ENCODE results near the gene CACNG1.

CACNG1 gene

DNA sequence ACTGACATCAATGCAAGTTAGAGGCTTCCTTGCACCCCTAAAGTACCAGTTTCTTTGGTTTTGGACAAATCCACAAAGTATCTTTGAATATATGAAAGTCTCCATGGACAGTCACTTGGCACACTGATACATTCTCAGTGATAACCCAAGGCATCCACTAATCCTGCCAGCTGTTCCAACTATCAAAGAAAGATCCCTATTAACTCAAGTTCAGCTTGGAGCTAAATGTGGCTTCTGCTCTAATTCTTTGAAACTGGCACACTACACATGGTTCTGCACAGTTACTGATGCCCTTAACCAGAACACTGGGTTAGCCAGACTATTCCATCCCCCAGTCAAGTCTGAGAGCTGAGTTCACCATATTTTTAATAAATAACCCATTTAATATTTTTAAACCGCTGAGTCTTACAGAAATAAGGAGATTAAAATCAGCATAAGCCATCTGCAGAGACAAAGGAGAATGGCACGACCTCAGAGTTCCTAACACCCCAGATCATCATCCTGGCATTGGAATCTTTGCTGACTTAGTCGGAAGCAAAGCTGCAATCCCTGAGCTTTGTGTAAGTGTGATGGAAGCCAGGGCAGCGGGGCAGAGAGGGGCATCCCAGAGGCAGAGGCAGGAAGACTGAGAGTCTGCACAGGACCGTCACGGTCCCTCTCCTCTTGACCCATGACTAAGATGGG, 6.3 kb downstream of the CACNG1 start:
- FAIRE-seq (no peak), DNase-seq (ENCODE audit: insufficient read length, low spot score) (no peak)

DNA sequence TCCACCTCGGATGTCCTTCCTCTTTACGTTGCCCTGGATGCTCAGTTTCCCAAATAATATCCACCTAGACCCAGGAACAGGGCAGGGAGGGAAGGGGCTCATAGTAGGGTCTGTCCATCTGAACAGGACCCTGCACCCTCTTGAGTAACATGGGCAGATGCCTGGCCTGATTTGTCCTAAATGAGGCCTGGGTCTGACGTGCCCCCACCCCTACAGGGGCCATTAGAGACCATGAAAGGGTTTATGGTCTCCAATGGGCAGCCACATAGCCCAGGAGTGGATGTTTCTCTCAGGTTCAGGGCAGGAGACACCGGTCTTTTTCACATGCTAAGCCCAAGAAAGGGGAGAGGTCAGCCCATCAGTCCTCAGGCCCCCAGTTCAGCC, 6.8 kb downstream of the CACNG1 start:
- FAIRE-seq: no peak
- no peak for DNase-seq (ENCODE audit: insufficient read length, low spot score)

DNA sequence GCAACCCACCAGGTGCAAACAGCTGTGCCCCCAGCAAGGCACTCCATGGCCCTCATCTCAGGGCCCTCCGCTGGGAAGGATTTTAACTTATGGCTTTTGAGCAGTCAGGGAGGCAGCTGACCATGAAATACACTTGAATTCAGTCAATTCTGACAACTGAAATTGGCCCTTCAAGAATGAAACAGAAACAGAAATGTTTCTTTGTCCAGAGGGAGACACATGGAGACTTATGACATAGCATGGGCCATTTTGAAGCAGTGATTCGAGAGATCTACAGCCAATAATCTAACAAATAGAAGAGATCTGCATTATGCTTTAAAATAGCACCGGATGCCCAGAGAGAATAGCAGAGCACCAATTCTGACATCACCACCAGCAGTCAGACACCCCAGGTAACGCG, 7.5 kb downstream of the CACNG1 start:
- FAIRE-seq (no peak), DNase-seq (ENCODE audit: insufficient read length, low spot score) (no peak)

DNA sequence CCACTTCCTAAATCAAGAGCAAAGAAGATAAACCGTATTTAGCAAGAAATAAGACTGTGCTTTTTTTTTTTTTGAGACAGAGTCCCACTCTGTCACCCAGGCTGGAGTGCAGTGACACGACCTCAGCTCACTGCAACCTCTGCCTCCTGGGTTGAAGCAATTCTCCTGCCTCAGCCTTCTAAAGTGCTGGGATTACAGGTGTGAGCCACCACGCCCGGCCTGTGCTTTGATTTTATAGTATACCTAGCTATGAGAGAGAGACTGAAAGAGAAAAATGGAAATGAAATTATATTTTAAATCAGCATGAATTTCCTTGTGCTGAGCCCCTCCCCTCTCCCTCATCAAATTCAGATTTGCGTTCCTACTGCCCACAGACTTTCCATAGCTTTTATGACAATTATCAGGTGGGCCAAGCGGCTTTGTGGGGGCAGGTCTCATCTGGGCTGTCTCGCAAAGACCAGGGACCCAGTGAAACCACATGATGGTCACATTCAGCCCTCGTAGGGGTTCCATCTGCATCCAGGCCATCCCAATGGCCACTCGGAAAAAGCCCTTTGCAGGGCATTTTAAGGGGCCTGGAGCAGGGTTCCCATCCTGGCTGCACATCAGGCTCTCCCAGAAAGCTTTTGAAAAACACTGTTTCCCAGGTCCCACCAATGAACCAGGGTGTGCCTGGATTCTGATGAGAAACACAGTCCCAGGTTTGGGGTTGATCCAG, 8.5 kb downstream of the CACNG1 start:
- FAIRE-seq (no peak), DNase-seq (ENCODE audit: insufficient read length, low spot score) (no peak)

DNA sequence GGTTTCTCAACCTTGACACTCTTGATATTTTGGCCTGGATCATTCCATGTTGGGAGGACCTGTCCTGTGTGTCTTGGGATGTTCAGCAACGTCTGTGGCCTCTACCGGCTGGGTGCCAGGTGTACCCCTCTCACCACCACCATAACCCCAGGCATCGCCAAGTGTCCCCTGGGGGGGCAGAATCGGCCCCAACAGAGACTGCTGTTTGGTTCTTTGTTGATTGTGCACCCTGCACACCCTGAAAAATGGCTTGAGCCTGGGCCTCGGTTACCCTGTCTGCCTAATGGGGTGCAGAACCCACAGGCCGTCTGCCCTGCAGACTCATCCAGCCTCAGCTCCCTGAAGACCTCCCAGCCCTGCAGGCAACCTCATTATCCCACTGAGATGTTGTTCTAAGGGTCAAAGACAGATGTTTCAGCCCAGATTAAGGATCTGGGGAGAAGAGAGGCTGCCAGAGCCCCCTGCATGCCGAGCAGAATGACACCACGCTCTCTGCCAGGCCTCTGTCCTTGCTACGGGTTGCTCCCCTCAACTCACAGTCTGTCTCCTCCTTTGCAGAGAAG, 9.2 kb downstream of the CACNG1 start:
- no peak for FAIRE-seq
- no peak for DNase-seq (ENCODE audit: insufficient read length, low spot score)

DNA sequence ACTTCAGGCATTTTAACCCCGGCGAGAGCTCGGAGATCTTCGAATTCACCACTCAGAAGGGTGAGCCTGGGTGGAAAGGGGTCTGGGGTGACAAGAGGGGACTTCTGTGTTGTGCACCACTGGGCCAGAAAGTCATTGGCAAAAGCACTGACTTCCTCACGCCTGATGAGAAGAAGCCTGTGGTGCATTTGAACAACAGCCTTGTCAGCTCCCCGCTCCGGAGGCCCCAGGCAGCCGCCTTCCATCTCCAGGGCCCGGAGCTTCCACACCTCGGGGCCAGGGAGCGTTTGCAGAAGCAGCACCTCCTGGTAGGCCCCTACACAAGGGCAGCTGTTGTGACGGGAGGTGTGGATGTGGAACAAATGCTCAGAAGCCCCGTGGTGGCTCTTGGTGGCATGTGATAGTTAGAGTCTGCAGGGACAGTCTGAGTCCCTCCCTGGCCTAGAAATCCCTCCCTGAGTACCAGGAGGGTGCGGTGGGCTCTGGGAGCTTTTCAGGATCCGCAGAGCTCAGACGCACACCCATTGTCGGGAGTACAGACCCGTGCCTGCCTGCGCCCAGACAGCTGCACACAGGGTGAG, 9.7 kb downstream of the CACNG1 start:
- FAIRE-seq: no peak
- no peak for DNase-seq (ENCODE audit: insufficient read length, low spot score)

DNA sequence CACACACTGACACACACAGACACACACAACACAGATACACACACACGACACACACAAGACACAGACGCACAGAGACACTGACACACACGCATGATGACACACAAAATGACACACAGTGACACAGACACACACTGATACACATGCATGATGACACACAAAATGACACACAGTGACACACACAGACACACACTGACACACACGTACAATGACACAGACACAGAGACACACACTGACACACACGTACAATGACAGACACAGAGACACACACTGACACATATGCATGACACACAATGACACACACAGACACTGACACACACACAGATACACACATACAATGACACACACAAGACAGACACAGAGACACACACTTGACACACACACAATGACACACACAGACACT, 10.3 kb downstream of the CACNG1 start:
- DNase-seq (ENCODE audit: insufficient read length, low spot score) (no peak), FAIRE-seq (no peak)

DNA sequence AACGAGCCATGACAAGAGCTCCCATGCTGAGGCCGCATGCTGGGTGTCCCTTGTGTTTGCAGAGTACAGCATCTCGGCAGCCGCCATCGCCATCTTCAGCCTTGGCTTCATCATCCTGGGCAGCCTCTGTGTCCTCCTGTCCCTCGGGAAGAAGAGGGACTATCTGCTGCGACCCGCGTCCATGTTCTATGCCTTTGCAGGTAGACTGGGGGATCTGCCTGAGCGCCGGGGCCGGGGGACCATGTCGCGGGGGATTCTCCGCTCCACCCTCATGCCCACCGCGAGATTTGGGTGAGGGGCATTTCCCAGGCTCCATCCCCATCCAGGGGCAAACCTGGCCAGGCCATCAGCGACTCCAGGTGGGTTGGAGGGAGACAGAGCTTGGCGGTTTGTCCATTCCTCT, 10.7 kb downstream of the CACNG1 start:
- no peak for DNase-seq (ENCODE audit: insufficient read length, low spot score)
- no peak for FAIRE-seq

DNA sequence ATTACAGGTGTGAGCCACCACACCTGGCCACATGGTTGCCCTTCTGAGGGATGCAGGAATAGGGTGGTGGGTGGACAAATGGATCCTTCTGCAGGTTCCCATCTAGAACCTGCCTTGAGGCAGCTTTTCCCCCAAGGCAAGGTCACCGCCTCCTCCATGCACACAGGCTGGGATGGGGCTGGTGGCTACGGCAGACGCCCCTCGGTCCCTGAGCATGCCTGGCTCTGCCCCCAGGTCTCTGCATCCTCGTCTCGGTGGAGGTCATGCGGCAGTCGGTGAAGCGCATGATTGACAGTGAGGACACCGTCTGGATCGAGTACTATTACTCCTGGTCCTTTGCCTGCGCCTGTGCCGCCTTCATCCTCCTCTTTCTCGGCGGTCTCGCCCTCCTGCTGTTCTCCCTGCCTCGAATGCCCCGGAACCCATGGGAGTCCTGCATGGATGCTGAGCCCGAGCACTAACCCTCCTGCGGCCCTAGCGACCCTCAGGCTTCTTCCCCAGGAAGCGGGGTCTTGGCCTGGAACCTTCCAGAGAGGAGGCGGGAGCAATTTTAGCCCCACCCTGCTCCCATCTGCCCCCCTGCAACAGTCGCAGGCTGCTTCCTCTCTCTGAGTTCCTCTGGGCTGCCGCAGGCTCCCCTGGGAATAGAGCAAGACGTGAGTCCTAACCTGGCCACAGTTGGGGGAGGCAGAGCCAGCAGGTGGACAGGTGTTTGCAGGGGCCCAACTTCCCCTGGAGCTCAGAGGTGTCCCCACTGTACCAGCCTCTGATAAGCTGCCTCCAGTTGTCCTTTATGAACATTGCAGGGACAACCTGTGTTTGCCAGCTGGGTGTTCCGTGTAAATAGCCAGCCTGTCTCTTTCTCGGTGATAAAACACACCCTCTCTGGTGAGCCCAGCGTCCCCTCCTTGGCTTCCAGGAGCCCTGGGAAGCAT, 11.7 kb downstream of the CACNG1 start:
- FAIRE-seq: no peak
- no peak for DNase-seq (ENCODE audit: insufficient read length, low spot score)

DNA sequence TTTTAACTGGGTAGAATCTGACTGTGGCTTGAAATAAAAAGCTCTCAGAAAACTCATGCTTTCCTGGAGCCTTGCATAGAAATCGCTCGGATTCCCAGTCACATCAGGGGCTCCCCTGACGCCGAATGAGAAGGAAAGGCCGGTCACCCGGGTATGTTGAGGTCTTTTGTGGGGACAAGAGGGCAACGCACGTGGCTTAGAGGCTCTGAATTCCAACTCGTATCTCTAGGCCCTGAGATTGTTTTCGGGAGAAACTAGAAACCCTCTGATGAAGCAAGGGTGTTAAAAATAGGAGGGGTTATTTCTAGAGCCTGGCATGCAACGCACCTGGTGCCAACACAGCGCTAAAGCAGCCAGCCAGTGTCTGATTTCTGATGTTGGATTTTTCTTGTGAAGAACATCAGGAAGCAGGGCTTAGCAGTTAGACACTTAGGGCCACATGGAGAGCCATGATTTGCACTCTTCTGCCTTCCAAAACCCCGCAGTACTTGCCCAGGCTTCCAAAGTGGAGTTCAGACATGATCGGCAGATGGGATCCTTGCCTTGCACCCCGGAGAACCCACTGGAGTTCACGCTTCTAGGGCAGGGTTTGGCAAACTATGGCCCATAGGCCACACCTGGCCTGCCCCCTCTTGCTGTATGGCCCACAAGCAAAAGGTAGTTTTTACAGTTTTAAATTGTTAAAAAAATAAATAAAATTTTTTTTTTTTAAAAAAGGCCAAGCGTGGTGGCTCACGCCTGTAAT, 12.6 kb downstream of the CACNG1 start:
- DNase-seq (ENCODE audit: insufficient read length, low spot score) (no peak), FAIRE-seq (no peak)

DNA sequence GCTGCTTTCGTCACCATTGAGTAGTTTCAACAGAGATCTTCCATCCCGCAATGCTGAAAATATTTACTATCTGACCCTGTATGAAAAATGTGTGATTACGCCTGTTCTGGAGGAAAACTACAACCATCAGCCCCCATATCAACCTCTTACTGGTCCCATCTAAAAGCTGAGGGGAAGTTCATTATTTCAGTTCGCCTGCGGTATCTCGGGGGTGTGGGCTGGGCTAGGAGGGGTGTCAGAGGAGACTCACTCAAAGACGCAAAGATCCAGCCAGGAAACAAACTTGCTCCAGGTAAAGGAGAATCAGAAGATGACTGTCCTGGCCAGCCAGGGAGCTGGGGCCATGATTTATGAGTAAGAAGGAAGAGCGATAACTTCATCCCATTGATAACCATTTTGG, 13.7 kb downstream of the CACNG1 start:
- FAIRE-seq: no peak
- DNase-seq (ENCODE audit: insufficient read length, low spot score): no peak

DNA sequence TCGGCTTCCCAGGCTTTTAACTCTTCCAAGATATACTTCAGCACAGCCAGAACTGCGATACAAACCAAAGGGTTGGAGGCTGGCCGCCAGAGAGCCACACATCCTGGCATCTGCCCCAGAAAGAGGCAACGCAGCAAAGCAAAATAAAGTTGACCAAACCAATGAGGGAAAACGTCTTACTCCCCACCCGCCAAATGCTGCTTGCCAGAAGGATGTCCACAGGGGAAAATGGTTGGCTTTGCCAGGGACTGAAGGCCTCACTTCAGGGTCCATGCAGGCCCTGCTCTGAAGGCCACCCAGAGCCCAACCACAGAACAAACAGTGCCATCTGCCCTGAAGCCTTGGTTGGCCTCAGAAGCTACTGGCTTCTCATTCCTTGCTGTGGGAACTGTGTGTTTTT, 15.0 kb downstream of the CACNG1 start:
- no peak for FAIRE-seq
- no peak for DNase-seq (ENCODE audit: insufficient read length, low spot score)

DNA sequence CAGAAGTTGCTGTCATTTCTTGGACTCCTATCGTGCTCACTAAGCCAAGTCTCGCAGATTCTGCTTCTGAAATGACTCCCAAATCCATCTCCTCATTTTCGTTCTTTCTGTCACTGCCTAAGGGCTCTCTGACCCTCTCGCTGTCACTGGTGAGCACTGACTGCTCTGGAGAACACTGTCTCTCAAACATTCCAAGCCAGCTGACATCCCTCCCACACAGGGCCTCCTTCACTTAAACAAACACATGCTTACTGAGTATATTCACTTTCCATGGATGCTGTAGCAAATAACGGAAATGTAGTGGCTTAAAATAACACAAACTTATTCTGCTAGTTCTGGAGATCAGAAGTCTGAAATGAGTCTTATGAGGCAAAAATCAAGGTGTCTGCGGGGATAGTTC, 18.8 kb downstream of the CACNG1 start:
- no peak for DNase-seq (ENCODE audit: insufficient read length, low spot score)
- no peak for FAIRE-seq

DNA sequence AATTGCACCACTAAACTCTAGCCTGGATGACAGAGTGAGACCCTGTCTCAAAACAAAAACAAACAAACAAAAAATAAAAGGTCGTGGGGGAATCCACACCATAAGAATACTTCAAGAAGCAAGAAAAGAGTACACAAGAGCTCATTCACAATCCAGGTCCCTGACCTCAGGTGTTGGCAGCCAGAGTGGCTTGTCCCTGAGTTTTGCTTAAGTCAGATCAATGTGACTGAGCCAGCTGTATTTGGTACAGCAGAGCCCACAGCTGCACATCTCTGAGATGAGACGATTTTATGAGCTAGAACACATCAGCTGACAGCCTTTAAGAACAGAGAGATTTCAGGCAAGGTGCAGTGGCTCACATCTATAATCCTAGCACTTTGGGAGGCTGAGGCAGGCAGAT, 22.4 kb downstream of the CACNG1 start:
- DNase-seq (ENCODE audit: insufficient read length, low spot score) (no peak), FAIRE-seq (no peak)

DNA sequence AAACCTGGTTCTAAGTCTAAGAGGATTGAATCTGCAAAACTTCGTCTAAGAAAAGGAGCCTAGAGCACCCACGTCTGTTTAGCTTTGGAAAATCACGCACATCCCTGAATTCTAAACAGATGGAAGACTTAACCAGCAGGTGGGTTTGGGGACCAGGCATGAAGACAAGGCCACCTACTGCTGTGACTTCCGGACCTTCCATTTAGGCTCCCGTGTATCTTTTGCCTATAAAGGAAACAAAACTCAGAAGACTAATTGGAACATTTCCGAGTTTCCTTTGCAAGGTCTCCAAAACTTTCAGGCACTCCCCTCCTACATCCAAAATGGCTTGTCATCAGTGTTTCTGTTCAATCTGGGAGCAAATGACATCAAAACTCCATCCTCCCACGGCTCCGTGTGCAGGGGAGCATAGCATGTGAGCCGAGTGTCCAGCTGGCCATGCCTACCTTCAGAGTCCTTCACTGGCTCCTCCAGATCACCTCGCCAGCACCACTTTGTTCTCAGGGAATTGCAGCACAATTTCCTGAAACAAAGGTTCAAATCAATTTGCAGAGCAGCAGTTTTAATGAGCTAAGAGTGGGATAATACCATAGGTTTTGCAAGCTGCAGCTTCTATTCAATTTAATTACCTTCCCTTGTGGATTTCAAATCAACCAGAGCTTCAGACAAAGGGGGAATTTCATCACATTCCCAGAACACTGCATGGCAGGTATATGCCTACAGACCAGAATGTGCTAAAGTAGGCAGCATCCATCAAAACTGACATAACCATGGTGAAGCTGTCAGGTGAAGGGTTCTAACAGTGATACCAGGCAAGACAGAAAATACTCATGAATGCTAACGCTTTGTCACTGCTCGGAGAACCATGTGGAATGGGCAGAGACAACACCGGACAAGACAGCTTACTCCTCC, 23.5 kb downstream of the CACNG1 start:
- FAIRE-seq: no peak

DNA sequence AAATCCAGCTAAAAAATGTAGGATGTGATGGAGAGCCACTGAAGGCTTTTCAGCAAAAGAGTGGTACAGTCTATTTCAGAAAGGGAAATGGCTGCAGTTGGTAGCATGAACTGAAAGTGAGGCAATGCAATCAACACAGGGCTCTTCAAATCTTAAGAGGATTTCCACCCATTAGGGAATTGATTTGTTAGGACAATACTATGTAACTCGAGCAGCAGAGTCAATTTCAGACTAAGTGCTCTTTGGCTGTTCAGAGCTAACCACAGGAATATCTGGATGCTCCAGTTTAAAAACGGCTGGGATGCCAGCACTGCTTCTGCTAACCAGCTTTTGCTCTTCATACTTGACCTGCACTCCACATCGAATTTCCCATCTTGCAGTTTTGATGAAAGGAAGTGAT, 24.6 kb downstream of the CACNG1 start:
- no peak for DNase-seq (ENCODE audit: insufficient read length, low spot score)
- FAIRE-seq: no peak

More for the DNA sequence above, 23.5 kb downstream of the CACNG1 start:
- no peak for DNase-seq (ENCODE audit: insufficient read length, low spot score)

DNA sequence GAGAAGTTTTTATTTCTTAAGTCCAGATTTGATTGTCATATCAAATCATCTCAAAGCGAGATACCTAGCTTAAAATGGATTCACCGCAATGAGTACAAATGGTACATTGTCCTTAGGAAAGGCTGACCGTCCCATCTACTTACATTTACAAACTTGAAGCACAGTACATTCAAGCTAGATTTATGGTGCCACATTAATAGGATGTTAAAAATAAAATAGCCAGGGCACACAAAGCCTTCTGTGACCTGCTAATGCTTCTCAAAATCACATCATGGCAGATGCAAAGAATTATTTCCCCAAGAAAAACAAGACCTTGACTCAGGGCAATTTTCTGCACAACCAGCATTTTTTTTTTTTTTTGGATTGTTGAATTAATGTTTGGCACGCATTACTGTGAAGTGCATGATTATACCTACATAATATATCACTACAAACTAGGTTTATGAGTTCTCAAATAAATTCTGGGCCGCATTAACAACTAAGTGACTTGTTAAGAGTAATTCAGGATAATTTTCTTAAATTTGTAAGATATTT, 25.3 kb downstream of the CACNG1 start:
- no peak for DNase-seq (ENCODE audit: insufficient read length, low spot score)
- FAIRE-seq: no peak

DNA sequence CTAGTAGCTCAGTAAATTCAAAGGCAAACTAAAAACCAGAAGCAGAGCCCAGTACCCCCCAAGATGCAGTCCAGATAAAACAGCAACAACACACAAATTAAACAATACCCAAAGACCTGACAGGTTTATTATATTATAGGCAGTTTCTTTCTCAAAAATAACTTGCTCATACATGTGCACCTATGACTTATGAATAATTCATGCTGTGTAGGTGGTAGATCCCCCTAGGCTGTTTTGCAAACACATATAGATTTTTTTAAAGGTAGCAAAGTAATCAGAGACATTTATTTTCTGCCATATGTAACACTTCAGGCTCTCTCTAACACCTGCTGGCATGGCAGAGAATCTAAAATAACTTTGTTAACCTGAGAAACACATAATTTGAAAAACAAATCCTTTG, 27.2 kb downstream of the CACNG1 start:
- DNase-seq (ENCODE audit: insufficient read length, low spot score): no peak
- FAIRE-seq: no peak

DNA sequence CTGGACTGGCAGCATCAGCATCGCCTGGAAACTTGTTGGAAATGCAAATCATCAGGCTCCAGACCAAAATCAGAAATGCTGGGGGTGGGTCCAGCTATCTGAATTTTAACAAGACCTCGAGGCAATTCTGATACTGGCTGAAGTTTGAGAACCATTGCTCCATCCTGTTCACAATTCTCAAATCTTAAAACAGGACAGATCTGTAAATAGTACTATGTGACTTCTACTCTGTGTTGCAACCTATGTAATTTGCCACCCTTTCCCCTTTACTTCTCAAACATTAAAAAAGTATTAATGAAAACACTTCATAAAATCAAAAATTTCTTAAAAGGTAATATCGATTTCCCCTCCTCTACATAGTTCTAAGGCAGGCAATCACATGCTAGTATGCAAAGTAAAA, 28.5 kb downstream of the CACNG1 start:
- no peak for DNase-seq (ENCODE audit: insufficient read length, low spot score)
- FAIRE-seq: no peak

All from GM19239 (cell line).